CD4-positive, CD25-positive, alpha-beta regulatory T cell (primary cell): ENCODE results near the gene AEBP1. TPM values are rescaled to one million over a fixed set of nuclear protein-coding genes. Genes with fewer than 3 reads are reported as not detected.

Experiments used
- ATAC-seq, 2 donors: fragments of 150-1000 bp; cut with Tn5 transposase; one replicate each; pipeline ENCODE4 v1.10.0; 2021; ENCODE audit warnings: low read depth in 2 of 2, moderate number of reproducible peaks in 2 of 2, moderate library complexity in 1 of 2
- DNase-seq, 3 donors: peaks; one replicate each; pipeline versions ENCODE4 v3.0.0 to v3.0.0-alpha.2; 2012 to 2022; ENCODE audit warnings: mixed read lengths in 1 of 3
- H3K27ac ChIP-seq: one replicate; pipeline ENCODE4 v1.7.0; 2013; ENCODE audit warnings: mild to moderate bottlenecking, low read length; ENCODE audit not compliant: insufficient read depth, poor library complexity, severe bottlenecking
- H3K27me3 ChIP-seq: one replicate; pipeline ENCODE4 v1.7.0; 2013; ENCODE audit warnings: low read length; ENCODE audit not compliant: control insufficient read depth, insufficient read depth
- H3K36me3 ChIP-seq: one replicate; pipeline ENCODE4 v1.7.0; 2013; ENCODE audit warnings: mild to moderate bottlenecking, low read length, moderate library complexity; ENCODE audit not compliant: control insufficient read depth, insufficient read depth
- H3K4me1 ChIP-seq: 2 replicates; pipeline ENCODE4 v1.7.0; 2013; ENCODE audit warnings: mild to moderate bottlenecking, low read length; ENCODE audit not compliant: insufficient read depth, control insufficient read depth, poor library complexity, severe bottlenecking
- H3K4me3 ChIP-seq: one replicate; pipeline ENCODE4 v1.7.0; 2013; ENCODE audit warnings: low read depth, mild to moderate bottlenecking, low read length, moderate library complexity
- H3K9me3 ChIP-seq, 2 experiments: 1 replicate in 1 of 2; 2 replicates in 1 of 2; pipeline ENCODE4 v1.7.0; 2013; ENCODE audit warnings: low read length in 2 of 2, mild to moderate bottlenecking in 1 of 2, moderate library complexity in 1 of 2; ENCODE audit not compliant: control insufficient read depth in 2 of 2
- H3K27ac Mint-ChIP-seq, 3 donors: one replicate each; pipeline ENCODE4 v1.8.0; 2020 to 2022; ENCODE audit warnings: mild to moderate bottlenecking in 3 of 3, mixed read lengths in 3 of 3, moderate library complexity in 2 of 3
- H3K27me3 Mint-ChIP-seq: one replicate; pipeline ENCODE4 v1.8.0; 2022; ENCODE audit warnings: mild to moderate bottlenecking, mixed read lengths
- H3K36me3 Mint-ChIP-seq: one replicate; pipeline ENCODE4 v1.8.0; 2020; ENCODE audit warnings: mixed read lengths
- H3K4me1 Mint-ChIP-seq, 4 donors: one replicate each; pipeline ENCODE4 v1.8.0; 2020 to 2022; ENCODE audit warnings: mixed read lengths in 4 of 4, mild to moderate bottlenecking in 1 of 4
- H3K4me3 Mint-ChIP-seq, 4 donors: one replicate each; pipeline ENCODE4 v1.8.0; 2020 to 2022; ENCODE audit warnings: mild to moderate bottlenecking in 4 of 4, mixed read lengths in 4 of 4, moderate library complexity in 3 of 4
- H3K9me3 Mint-ChIP-seq, 7 donors: one replicate each; pipeline ENCODE4 v1.8.0; 2020 to 2022; ENCODE audit warnings: mixed read lengths in 7 of 7, mild to moderate bottlenecking in 3 of 7, moderate library complexity in 2 of 7
- polyA plus RNA-seq, 4 donors: library from polyadenylated mRNA; unstranded; fragments of 300-500 nt; fragmentation: Illumina TruSeq; gene quantifications; one replicate each; pipeline ENCODE4 v1.2.3, GENCODE V29; 2021
- total RNA-seq: library from RNA; stranded (reverse); gene quantifications from one replicate; pipeline ENCODE4 v1.2.3, GENCODE V29; 2022

AEBP1 gene
- total and polyA plus RNA-seq, 5 donors from 2014 or later: 0.51 to 4.1 (median 0.98) TPM

GRCh38 chr7:44072364-44073231, 31.5 kb upstream of the AEBP1 start:
- Mint-ChIP-seq H3K36me3 (peaks cover 11% of the 10 kb centered on the region), H3K4me1 (peaks cover 0 to 28% (median 7%) of the 10 kb centered on the region in 4 donors), H3K4me3 (no peak overlapping the region), H3K27me3 (no peaks in the 10 kb centered on the region), H3K9me3 (peaks cover 0 to 1% (median 0%) of the 10 kb centered on the region in 7 donors), H3K27ac (peak overlapping the region; percentile 38 to 90 (median 78))
- peak; percentile 26 to 57 (median 39) for DNase-seq
- Histone ChIP-seq H3K27me3 (no peaks in the 10 kb centered on the region), H3K36me3 (peaks cover 41% of the 10 kb centered on the region), H3K27ac (no peak overlapping the region), H3K9me3 (no peaks in the 10 kb centered on the region), H3K4me1 (no peaks in the 10 kb centered on the region), H3K4me3 (no peak overlapping the region)
- ATAC-seq: peak; percentile 33 to 39

GRCh38 chr7:44073664-44074348, 30.3 kb upstream of the AEBP1 start:
- Histone ChIP-seq H3K9me3 (no peaks in the 10 kb centered on the region), H3K27ac (peak overlapping the region; percentile 47), H3K36me3 (peaks cover 53% of the 10 kb centered on the region), H3K4me1 (no peaks in the 10 kb centered on the region), H3K4me3 (no peak overlapping the region), H3K27me3 (no peaks in the 10 kb centered on the region)
- Mint-ChIP-seq H3K4me1 (peaks cover 0 to 31% (median 10%) of the 10 kb centered on the region in 4 donors), H3K36me3 (peaks cover 15% of the 10 kb centered on the region), H3K9me3 (peaks cover 0 to 1% (median 0%) of the 10 kb centered on the region in 7 donors), H3K27ac (no peak overlapping the region), H3K4me3 (peak overlapping the region in 1 of 4 donors; percentile 58), H3K27me3 (no peaks in the 10 kb centered on the region)
- ATAC-seq (peak; percentile 59 to 74), DNase-seq (peak in 1 of 3 donors; percentile 40)

GRCh38 chr7:44074349-44074695, 29.8 kb upstream of the AEBP1 start:
- H3K4me3 ChIP-seq: no peak overlapping the region
- peak overlapping the region; percentile 47 for H3K27ac ChIP-seq
- peaks cover 57% of the 10 kb centered on the region for H3K36me3 ChIP-seq
- peaks cover 0 to 1% (median 0%) of the 10 kb centered on the region in 7 donors for H3K9me3 Mint-ChIP-seq
- H3K36me3 Mint-ChIP-seq: peaks cover 15% of the 10 kb centered on the region
- H3K4me3 Mint-ChIP-seq: no peak overlapping the region
- no peaks in the 10 kb centered on the region for H3K4me1 ChIP-seq
- no peaks in the 10 kb centered on the region for H3K27me3 ChIP-seq
- ATAC-seq: no peak
- no peak for DNase-seq
- H3K4me1 Mint-ChIP-seq: peaks cover 0 to 31% (median 10%) of the 10 kb centered on the region in 4 donors
- no peaks in the 10 kb centered on the region for H3K9me3 ChIP-seq
- H3K27ac Mint-ChIP-seq: no peak overlapping the region
- H3K27me3 Mint-ChIP-seq: no peaks in the 10 kb centered on the region

GRCh38 chr7:44075296-44076075, 28.7 kb upstream of the AEBP1 start:
- no peak overlapping the region for H3K27ac ChIP-seq
- H3K36me3 ChIP-seq: peaks cover 67% of the 10 kb centered on the region

GRCh38 chr7:44076101-44076895, 27.8 kb upstream of the AEBP1 start:
- Histone ChIP-seq H3K4me1 (peaks cover 14% of the 10 kb centered on the region), H3K4me3 (no peak overlapping the region), H3K9me3 (no peaks in the 10 kb centered on the region), H3K27ac (no peak overlapping the region), H3K36me3 (peaks cover 69% of the 10 kb centered on the region), H3K27me3 (no peaks in the 10 kb centered on the region)
- peaks cover 19% of the 10 kb centered on the region for H3K36me3 Mint-ChIP-seq
- H3K27me3 Mint-ChIP-seq: no peaks in the 10 kb centered on the region
- H3K9me3 Mint-ChIP-seq: peaks cover 0 to 1% (median 0%) of the 10 kb centered on the region in 7 donors
- no peak overlapping the region for H3K4me3 Mint-ChIP-seq
- no peak for ATAC-seq
- H3K4me1 Mint-ChIP-seq: peaks cover 4 to 47% (median 15%) of the 10 kb centered on the region in 4 donors
- no peak for DNase-seq
- H3K27ac Mint-ChIP-seq: no peak overlapping the region

More at GRCh38 chr7:44075296-44076075, 28.7 kb upstream of the AEBP1 start:
- H3K4me1 ChIP-seq: peaks cover 6% of the 10 kb centered on the region
- H3K4me1 Mint-ChIP-seq: peaks cover 0 to 39% (median 10%) of the 10 kb centered on the region in 4 donors
- no peak for ATAC-seq
- peaks cover 15% of the 10 kb centered on the region for H3K36me3 Mint-ChIP-seq
- no peaks in the 10 kb centered on the region for H3K27me3 Mint-ChIP-seq
- no peaks in the 10 kb centered on the region for H3K9me3 ChIP-seq
- H3K27ac Mint-ChIP-seq: no peak overlapping the region
- no peak for DNase-seq
- H3K4me3 Mint-ChIP-seq: peak overlapping the region in 1 of 4 donors; percentile 21
- no peak overlapping the region for H3K4me3 ChIP-seq
- peaks cover 0 to 1% (median 0%) of the 10 kb centered on the region in 7 donors for H3K9me3 Mint-ChIP-seq
- no peaks in the 10 kb centered on the region for H3K27me3 ChIP-seq

GRCh38 chr7:44077061-44077460, 27.1 kb upstream of the AEBP1 start:
- H3K4me3 Mint-ChIP-seq: no peak overlapping the region
- H3K27me3 Mint-ChIP-seq: no peaks in the 10 kb centered on the region
- H3K4me3 ChIP-seq: no peak overlapping the region
- no peaks in the 10 kb centered on the region for H3K27me3 ChIP-seq
- no peak overlapping the region for H3K27ac Mint-ChIP-seq
- peaks cover 20% of the 10 kb centered on the region for H3K4me1 ChIP-seq
- H3K27ac ChIP-seq: no peak overlapping the region
- ATAC-seq: no peak
- peaks cover 0 to 1% (median 0%) of the 10 kb centered on the region in 7 donors for H3K9me3 Mint-ChIP-seq
- peaks cover 69% of the 10 kb centered on the region for H3K36me3 ChIP-seq
- H3K9me3 ChIP-seq: no peaks in the 10 kb centered on the region
- H3K36me3 Mint-ChIP-seq: peaks cover 20% of the 10 kb centered on the region
- H3K4me1 Mint-ChIP-seq: peaks cover 6 to 49% (median 18%) of the 10 kb centered on the region in 4 donors
- no peak for DNase-seq

GRCh38 chr7:44077681-44078091, 26.5 kb upstream of the AEBP1 start:
- no peaks in the 10 kb centered on the region for H3K27me3 Mint-ChIP-seq
- peak overlapping the region in 3 of 4 donors; percentile 17 to 44 (median 32) for H3K4me3 Mint-ChIP-seq

More at GRCh38 chr7:44077681-44078091, 26.5 kb upstream of the AEBP1 start:
- no peaks in the 10 kb centered on the region for H3K27me3 ChIP-seq
- H3K36me3 ChIP-seq: peaks cover 69% of the 10 kb centered on the region
- H3K9me3 ChIP-seq: no peaks in the 10 kb centered on the region
- ATAC-seq: no peak
- no peak for DNase-seq
- peaks cover 0 to 1% (median 0%) of the 10 kb centered on the region in 7 donors for H3K9me3 Mint-ChIP-seq
- peaks cover 6 to 46% (median 19%) of the 10 kb centered on the region in 4 donors for H3K4me1 Mint-ChIP-seq
- peaks cover 14% of the 10 kb centered on the region for H3K36me3 Mint-ChIP-seq
- peaks cover 21% of the 10 kb centered on the region for H3K4me1 ChIP-seq
- no peak overlapping the region for H3K27ac Mint-ChIP-seq
- no peak overlapping the region for H3K27ac ChIP-seq
- H3K4me3 ChIP-seq: no peak overlapping the region
